Central memory CD4-positive, alpha-beta T cell (primary cell): ENCODE data around the gene PCCB.
"Not testable (repeated sequence)": the region's sequence is repeated elsewhere in the genome, so short reads cannot be mapped to it uniquely, and the experiment has no call there.

Source experiments
- DNase-seq: peaks from one replicate; pipeline ENCODE4 v3.0.0; 2022

The PCCB gene

GRCh38 chr3:136263251-136263650, 13.1 kb downstream of the PCCB start:
- no peak for DNase-seq

- not testable (repeated sequence) for DNase-seq
Observed at GRCh38 chr3:136266468-136267125, 16.5 kb downstream of the PCCB start.

GRCh38 chr3:136267235-136267634, 17.1 kb downstream of the PCCB start:
- no peak for DNase-seq

GRCh38 chr3:136270179-136270578, 20.0 kb downstream of the PCCB start:
- DNase-seq: no peak

GRCh38 chr3:136271626-136272025, 21.5 kb downstream of the PCCB start:
- not testable (repeated sequence) for DNase-seq

GRCh38 chr3:136276049-136276755, 26.1 kb downstream of the PCCB start:
- no peak for DNase-seq

GRCh38 chr3:136277115-136277514, 27.0 kb downstream of the PCCB start:
- DNase-seq: no peak

- DNase-seq: no peak
Observed at GRCh38 chr3:136277634-136278033, 27.5 kb downstream of the PCCB start.

- no peak for DNase-seq
Observed at GRCh38 chr3:136279092-136279491, 29.0 kb downstream of the PCCB start.

GRCh38 chr3:136280961-136281360, 30.8 kb downstream of the PCCB start:
- DNase-seq: no peak

GRCh38 chr3:136281966-136282520, 31.9 kb downstream of the PCCB start:
- DNase-seq: no peak

- DNase-seq: no peak
Observed at GRCh38 chr3:136283627-136284026, 33.5 kb downstream of the PCCB start.

GRCh38 chr3:136291302-136291701, 41.2 kb downstream of the PCCB start:
- no peak for DNase-seq

- DNase-seq: no peak
Observed at GRCh38 chr3:136292500-136292899, 42.4 kb downstream of the PCCB start.

GRCh38 chr3:136293279-136293678, 43.1 kb downstream of the PCCB start:
- no peak for DNase-seq

GRCh38 chr3:136294176-136294575, 44.0 kb downstream of the PCCB start:
- no peak for DNase-seq

GRCh38 chr3:136296960-136297359, 46.8 kb downstream of the PCCB start:
- no peak for DNase-seq

GRCh38 chr3:136297826-136298225, 47.7 kb downstream of the PCCB start:
- no peak for DNase-seq

- DNase-seq: no peak
Observed at GRCh38 chr3:136300444-136300843, 50.3 kb downstream of the PCCB start.

GRCh38 chr3:136305879-136306278, 55.7 kb downstream of the PCCB start:
- DNase-seq: no peak

- no peak for DNase-seq
Observed at GRCh38 chr3:136311261-136311660, 61.1 kb downstream of the PCCB start.

- DNase-seq: no peak
Observed at GRCh38 chr3:136311968-136312367, 61.8 kb downstream of the PCCB start.

GRCh38 chr3:136326316-136326715, 76.2 kb downstream of the PCCB start:
- DNase-seq: no peak

GRCh38 chr3:136327671-136328070, 77.5 kb downstream of the PCCB start:
- no peak for DNase-seq
